T47D (cell line): Measurements from ENCODE around the gene EYS.

Experiments
- DNase-seq, 2 experiments: peaks; one replicate each; pipeline versions ENCODE4 v3.0.0 to v3.0.0-alpha.2; 2011 to 2012; ENCODE audit warnings: low read depth in 1 of 2, low spot score in 1 of 2
- JUND ChIP-seq: IDR thresholded peaks from 2 replicates; pipeline ENCODE4 v1.6.1; 2012; ENCODE audit warnings: low read depth
- in situ Hi-C: cut with HindIII; loops from 2 replicates; pipeline ENCODE4 v1.10.0; 2016; ENCODE audit warnings: low sequenced_read_pairs, low pct_unique_long_range_greater_than_20kb

The EYS gene

DNA sequence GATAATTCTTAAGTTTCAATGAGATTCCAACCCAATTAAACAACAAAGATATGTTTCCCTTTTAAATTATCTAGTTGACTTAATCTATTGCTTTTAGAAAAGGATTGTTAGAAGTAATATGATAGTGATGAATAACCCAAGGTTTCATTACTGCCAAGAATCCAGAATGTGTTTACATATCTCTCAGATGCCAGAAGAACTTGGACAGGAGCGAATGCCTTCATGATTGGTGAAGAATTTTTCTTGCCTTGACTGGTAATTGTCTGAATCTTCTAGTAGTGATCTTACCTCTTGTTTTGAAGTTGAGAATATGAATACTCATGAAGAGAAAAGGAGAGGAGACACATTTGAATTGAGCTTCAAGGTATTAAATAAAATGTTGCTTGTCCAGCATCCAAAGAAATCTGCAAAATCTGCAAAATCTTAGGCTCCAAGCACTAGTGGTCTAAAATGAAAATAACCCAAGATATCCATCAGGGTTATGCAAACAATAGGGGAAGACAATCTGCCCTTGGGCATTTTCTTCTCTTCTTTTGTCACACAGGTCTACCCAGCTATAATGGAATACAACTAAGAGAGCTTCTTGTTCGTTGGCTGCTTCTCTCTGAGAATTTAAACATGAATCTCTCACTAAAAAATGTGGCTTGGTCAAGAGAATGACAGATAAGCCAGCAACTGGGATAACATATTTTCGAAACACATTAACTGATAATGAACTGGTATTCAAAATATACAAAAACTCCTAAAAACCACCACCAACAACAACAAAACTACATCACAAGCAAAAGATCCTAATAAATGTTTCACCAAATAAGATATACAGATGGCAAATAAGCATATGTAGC is 928.9 kb downstream of the EYS start:
- in situ Hi-C loops: no loop called here
- peak in 1 of 2 experiments; percentile 74 for DNase-seq
- TF ChIP-seq JUND: peak; percentile 43; the same call in 1 of the 2 replicates

DNA sequence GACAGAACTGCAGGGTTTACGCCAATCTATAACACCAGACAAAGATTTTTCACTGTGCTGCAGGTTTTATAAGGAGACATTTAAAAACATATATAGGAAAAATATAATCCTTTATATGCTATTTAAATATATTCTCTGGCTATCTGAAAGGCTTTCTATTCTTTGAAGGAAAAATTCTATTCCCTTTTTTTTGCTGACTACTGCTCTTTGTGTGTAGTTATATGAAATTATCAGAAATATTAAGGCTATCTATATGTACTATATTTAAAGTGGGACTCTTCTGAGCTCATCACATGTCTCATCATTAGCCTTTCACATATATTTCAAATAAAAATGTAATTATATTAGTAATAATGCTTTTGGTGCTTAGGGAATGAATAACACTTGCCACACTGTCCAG is 930.7 kb downstream of the EYS start:
- no peak for DNase-seq
- in situ Hi-C loops: no loop called here
- TF ChIP-seq JUND: no peak

DNA sequence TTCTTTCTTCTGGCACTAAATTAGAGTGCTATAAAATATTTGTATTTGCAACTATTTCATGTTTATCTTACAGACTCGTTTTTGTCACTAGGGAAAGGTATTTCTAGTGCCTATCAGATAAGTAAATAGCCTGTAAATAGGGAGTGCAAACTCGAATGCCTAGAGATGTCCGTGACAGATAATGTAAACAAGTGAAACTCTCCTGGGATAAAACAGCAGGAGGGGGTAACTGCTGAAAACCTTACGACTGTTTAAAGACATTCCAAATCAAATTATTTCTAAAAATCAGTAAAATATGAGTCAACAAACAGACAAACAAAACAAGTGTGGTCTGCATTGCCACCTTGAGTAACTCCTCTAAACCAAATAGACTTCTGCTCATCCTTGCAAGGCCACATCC is 932.1 kb downstream of the EYS start:
- in situ Hi-C loops: no loop called here
- TF ChIP-seq JUND: peak; percentile 79
- DNase-seq: peak in 1 of 2 experiments; percentile 57

DNA sequence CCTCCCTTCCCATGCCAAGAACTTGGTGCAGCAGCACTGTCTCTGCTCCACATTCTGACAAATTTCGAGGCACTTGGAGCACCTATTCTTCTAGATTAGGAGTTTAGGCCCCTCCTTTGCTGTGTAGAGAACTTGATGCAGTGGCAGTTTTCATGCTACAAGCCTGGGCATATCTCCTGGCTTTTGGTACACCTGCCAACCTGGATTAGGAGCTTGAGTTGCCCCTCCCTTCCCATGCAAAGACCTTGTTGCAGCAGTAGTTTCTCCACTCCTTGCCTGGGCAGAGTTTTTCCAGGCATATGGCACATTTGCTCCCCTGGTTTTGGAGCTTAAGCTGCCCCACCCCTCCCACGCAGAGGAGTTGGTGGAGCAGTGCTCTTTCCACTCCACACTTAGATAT is 956.1 kb downstream of the EYS start:
- no peak for TF ChIP-seq JUND
- no peak for DNase-seq
- in situ Hi-C loops: no loop called here

DNA sequence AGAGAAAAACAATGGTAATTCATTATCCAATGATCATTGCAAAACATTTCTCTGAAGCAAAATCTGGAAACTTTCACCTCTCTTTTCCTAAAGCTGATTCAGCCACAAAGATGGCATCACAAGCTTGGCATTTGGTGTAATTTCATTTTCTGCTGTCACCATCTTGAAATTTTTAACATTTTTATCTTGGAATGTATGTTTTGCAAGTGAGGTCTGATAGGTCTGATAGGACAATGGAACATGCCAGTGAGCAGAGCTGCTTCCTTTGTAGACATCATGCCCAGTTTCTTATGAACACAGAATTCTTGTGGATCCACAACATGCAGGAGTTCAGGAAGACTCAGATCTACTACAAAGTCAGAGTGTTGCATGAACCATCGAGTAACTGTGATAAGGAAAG is 969.6 kb downstream of the EYS start:
- in situ Hi-C loops: no loop called here
- no peak for TF ChIP-seq JUND

DNA sequence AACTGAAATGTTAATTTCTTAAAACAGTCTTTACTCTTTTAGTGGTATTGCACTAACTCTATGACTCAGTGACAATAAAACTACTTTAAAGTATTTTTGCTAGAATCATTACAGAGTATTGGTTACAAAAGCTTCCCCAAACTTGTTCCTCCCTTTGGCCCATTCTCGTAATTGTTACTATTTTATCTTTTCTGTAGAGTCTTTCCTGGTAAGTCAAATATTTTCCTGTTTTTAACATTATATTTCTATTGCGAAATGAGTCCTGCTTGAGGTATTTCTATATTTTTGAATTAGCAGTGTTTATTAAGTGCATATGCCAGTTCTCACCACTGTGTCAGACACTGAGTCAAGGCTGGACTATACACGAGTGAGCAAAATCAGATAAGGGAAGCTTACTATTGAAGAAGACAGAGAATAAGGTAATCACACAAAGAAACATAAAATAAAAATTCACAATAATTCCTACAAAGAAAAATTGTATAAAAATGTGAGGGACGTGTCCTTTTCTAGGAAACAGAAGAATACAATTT is 970.5 kb downstream of the EYS start:
- peak in 1 of 2 experiments; percentile 15 for DNase-seq
- in situ Hi-C loops: no loop called here
- TF ChIP-seq JUND: no peak

More for the DNA sequence above, 969.6 kb downstream of the EYS start:
- no peak for DNase-seq

DNA sequence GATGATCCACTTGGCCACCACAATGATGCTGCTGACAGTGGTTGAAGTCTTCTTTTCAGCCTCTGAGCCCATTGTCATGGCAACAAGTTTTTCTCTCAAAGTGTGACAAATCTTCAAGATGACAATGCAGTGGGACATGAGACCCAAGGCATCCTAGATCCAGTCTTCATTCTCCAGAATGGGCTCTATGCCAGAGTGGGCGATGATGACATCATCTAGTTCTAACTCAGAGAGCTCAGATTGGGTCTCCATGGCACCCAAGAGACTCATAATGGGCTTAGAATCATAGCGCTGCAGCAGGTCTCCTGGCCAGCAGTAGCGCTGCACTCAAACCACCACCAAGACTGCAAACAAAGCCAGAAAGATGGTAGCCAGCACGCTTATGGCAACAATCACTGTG is 973.6 kb downstream of the EYS start:
- DNase-seq: no peak
- no peak for TF ChIP-seq JUND
- in situ Hi-C loops: no loop called here

DNA sequence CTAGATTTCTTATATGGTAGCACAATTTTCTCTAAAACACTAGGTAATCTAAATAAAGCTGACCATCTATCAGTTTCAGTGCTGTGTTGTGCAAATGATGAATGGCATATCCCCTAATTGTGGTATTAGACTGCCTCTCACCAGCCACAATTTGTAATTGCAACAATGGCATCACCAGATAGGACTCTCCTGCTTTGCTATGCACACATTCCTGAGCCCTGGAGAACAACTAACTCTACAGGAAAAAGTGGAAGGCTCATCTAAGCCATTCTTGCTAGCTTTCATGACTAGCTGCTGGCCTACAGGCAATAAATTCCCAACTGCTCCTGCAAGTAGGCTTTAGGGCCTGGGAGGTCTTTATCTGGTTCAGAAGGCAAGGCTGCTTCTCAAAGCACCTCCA is 974.1 kb downstream of the EYS start:
- in situ Hi-C loops: no loop called here
- TF ChIP-seq JUND: no peak
- DNase-seq: peak in 1 of 2 experiments; percentile 49

DNA sequence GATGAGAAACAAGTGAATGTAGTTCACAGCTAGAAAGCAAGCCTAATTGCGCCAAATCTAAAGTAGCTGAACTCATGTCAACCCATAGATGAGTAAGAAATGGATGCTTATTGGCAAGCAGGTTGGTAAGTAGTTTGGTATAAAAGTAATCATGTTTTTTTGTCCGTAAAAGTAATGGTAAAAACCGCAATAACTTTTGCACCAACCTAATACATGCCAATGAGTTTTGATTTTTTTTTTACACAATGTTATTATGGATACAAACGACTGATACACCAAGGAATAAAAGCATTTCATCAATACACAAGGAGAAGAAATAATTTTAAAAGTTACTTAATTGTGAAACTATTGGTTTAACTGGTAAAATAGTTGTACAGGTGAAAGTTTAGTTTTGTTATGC is 977.5 kb downstream of the EYS start:
- no peak for TF ChIP-seq JUND
- in situ Hi-C loops: no loop called here
- no peak for DNase-seq

DNA sequence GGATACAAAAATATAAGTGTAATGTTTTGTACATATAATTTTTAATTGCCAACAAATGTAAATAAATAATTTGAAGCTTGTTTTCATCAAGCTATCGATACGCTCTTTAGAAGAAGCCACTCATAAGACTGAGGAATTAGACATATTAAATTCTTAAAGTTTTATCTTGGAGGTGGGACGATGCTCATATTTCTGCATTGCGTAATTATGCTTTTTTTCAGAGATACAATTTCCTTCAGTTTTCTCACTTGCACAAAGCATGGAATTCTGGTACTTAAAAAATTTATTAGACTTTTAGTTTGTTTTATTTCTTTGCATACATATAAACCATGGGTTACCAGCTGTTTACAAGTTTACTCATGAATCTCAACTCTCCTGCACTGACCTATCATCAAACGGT is 980.0 kb downstream of the EYS start:
- in situ Hi-C loops: no loop called here
- no peak for TF ChIP-seq JUND
- DNase-seq: no peak

DNA sequence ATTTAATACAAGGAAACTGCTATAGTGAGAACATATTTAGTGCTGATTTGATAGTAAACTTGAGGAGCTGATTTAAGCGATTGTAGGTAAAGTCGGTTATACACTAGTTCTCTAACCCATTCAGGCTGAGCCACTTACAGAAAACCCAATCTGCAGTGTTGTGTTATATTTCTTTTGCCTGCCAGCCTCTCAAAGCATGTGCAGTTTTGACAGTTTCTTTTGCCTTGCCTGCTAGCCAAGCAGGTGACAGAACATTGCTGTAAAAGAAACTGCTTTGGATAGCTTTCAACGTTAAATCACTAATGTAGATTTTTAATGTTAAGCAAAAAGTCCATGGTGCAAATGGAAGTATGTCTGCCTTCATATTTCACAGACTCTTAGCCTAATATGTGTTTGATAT is 982.9 kb downstream of the EYS start:
- TF ChIP-seq JUND: no peak
- in situ Hi-C loops: no loop called here
- DNase-seq: no peak

DNA sequence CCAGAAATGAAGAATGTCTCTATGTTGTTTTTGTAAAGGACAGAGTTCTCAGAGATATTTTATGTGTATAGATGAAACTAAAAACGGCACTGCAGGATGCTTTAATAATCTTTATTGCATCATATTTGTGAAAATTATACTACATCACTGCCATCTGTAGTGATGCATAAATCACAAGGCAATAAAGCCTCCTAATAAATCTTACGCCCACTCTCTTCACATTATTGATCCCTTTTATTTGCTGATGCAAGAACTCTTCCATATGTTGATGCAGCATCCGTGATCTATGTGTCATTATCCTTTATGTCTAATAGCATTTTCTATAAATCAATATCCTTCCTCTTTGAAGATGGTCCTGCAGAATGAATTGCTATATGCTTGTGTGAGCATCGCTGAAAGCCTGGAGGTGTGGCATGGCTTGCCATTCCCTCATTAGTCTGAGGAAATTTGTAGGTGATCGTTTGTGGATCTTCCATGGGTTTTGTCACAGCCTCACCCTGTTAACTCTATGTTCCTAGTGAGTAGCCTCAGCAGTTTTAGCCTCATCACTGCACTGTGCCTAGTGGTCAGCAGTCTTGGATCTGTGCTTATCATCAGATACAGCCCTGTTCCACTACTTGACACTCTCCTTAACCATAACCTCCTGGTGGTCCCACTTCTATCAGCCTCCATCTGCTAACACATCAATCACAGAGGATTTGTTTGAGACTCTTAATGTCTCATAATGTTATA is 983.5 kb downstream of the EYS start:
- DNase-seq: no peak
- in situ Hi-C loops: no loop called here

DNA sequence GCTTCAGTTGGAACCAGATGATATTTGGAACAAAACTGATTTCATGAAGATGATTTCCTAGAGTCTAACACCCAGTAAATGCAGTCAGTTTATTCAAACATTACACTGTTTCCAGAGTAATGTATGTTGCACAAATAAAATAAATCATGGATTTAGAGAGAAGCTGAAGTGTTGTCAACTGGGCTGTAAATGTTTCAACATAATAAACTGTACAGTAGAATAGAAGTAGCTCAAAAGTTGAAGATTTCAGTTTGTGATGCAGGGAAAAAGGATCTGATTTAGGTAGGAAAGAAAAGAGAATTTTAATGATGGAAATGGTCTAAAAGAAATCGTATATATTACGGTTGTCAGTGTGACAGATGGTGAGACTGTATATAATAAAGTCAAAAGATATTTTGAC is 985.2 kb downstream of the EYS start:
- no peak for DNase-seq
- TF ChIP-seq JUND: no peak
- in situ Hi-C loops: no loop called here

More for the DNA sequence above, 983.5 kb downstream of the EYS start:
- no peak for TF ChIP-seq JUND
